PC-3 (cell line): ENCODE measurements around the gene PTPRN2. TPM values are rescaled to one million over a fixed set of nuclear protein-coding genes. Genes with fewer than 3 reads are reported as not detected.

ENCODE experiments used
- ATAC-seq: fragments of 200-7000 bp; cut with Tn5 transposase; 2 replicates; pipeline ENCODE4 v1.9.1; 2020; ENCODE audit warnings: mild to moderate bottlenecking, moderate library complexity
- BruUV-seq: library from RNA; stranded (reverse); fragments of 400-500 nt; replicated peaks from 2 replicates; lab custom pipeline; 2021; lab: Mats Ljungman, UMichigan
- CTCF ChIA-PET: fragments of 300-600 bp; sonication (Branson Sonifier 250); formaldehyde crosslinking; loops from one replicate; lab custom pipeline; 2022; ENCODE audit warnings: antibody characterized with exemption; lab: Charles Lee
- POLR2A ChIA-PET: fragments of 300-600 bp; sonication (Branson Sonifier 250); formaldehyde crosslinking; loops from one replicate; lab custom pipeline; 2022; ENCODE audit warnings: antibody characterized with exemption; ENCODE audit not compliant: unreplicated experiment; lab: Charles Lee
- DNase-seq: peaks from one replicate; pipeline ENCODE4 v3.0.0-alpha.2; 2015
- H2AFZ ChIP-seq: fragments of 300-600 bp; sonication (generic); 2 replicates; pipeline ENCODE4 v1.6.0; 2016; ENCODE audit warnings: antibody characterized with exemption, low read length
- H3F3A ChIP-seq: fragments of 300-600 bp; sonication (generic); one replicate; pipeline ENCODE4 v1.6.0; 2017; ENCODE audit warnings: antibody characterized with exemption, low read length, control low read depth, mild to moderate bottlenecking; ENCODE audit not compliant: unreplicated experiment
- H3K27ac ChIP-seq: fragments of 300-600 bp; sonication (generic); 2 replicates; pipeline ENCODE4 v1.5.1; 2016; ENCODE audit warnings: mild to moderate bottlenecking, low read length
- H3K27me3 ChIP-seq: fragments of 300-600 bp; sonication (generic); 2 replicates; pipeline ENCODE4 v1.6.1; 2016; ENCODE audit warnings: low read length, mixed read lengths
- H3K36me3 ChIP-seq: fragments of 300-600 bp; sonication (generic); 2 replicates; pipeline ENCODE4 v1.6.1; 2016; ENCODE audit warnings: low read depth, mixed run types, low read length, mixed read lengths
- H3K4me1 ChIP-seq: fragments of 300-600 bp; sonication (generic); 2 replicates; pipeline ENCODE4 v1.5.1; 2016; ENCODE audit warnings: low read length; ENCODE audit not compliant: insufficient read depth
- H3K4me2 ChIP-seq: fragments of 300-600 bp; sonication (generic); 2 replicates; pipeline ENCODE4 v1.6.0; 2016; ENCODE audit warnings: low read length
- H3K4me3 ChIP-seq: fragments of 300-600 bp; sonication (generic); 2 replicates; pipeline ENCODE4 v1.5.1; 2016; ENCODE audit warnings: mild to moderate bottlenecking, low read length, mixed read lengths
- H3K79me2 ChIP-seq: fragments of 300-600 bp; sonication (generic); 2 replicates; pipeline ENCODE4 v1.6.1; 2017; ENCODE audit warnings: low read length, mixed read lengths
- H3K9ac ChIP-seq: fragments of 300-600 bp; sonication (generic); 2 replicates; pipeline ENCODE4 v1.6.0; 2016; ENCODE audit warnings: mild to moderate bottlenecking, low read length
- H3K9me2 ChIP-seq: fragments of 300-600 bp; sonication (generic); replicated peaks from 2 replicates; pipeline ENCODE4 v1.6.1; 2016; ENCODE audit warnings: mixed run types, low read length, mixed read lengths
- H3K9me3 ChIP-seq: fragments of 300-600 bp; sonication (generic); 2 replicates; pipeline ENCODE4 v1.6.1; 2016; ENCODE audit warnings: low read length, mixed read lengths
- H4K20me1 ChIP-seq: fragments of 300-600 bp; sonication (generic); 2 replicates; pipeline ENCODE4 v1.6.1; 2016; ENCODE audit warnings: low read length, mixed read lengths
- EZH2 ChIP-seq: fragments of 300-600 bp; sonication (generic); IDR thresholded peaks from one replicate; pipeline ENCODE4 v1.6.1; 2017; ENCODE audit warnings: antibody characterized with exemption, mild to moderate bottlenecking, low read length; ENCODE audit not compliant: unreplicated experiment
- EZH2phosphoT487 ChIP-seq: fragments of 300-600 bp; sonication (generic); IDR thresholded peaks from 2 replicates; pipeline ENCODE4 v1.6.1; 2018; ENCODE audit warnings: mild to moderate bottlenecking, antibody characterized with exemption, low read length, borderline replicate concordance
- intact Hi-C: fragments of 100-400 bp; cut with micrococcal nuclease; formaldehyde crosslinking; loops from 2 replicates; pipeline ENCODE4 v1.9.0; 2023
- total RNA-seq: library from RNA; depleted of rRNA; stranded (reverse); fragments of >200 nt; gene quantifications from 2 replicates; pipeline ENCODE4 v1.2.3, GENCODE V29; 2014
- TF ChIP-seq, protein P1 (sequence below): fragments of 300-600 bp; sonication (generic); conservative IDR thresholded peaks from 2 replicates; pipeline ENCODE4 v1.5.1; 2017; ENCODE audit warnings: antibody characterized with exemption, low read depth, mild to moderate bottlenecking, low read length

PTPRN2 gene
- total RNA-seq, 1 experiment from 2014 or later = 3.2 TPM

DNA sequence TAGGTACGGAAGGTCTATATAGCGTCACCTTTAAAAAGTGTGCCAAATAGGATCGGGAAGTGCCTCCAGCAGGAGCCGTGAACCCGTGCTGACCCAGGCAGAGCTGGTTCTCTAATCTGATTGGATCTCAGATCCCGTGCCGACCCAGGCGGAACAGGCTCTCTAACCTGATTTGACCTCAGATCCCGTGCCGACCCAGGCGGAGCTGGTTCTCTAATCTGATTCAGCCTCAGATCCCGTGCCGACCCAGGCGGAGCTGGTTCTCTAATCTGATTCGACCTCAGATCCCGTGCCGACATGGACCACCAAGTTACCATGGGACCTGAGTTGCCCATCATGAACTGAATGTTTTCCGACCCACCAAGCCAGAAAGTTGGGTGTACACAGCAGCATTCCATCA, 463.9 kb downstream of the PTPRN2 start:
- POLR2A ChIA-PET = no interaction called here
- BruUV-seq = no TSS peak
- Histone ChIP-seq H3K27ac (no peak overlapping the region), H3K27me3 (no peaks in the 10 kb centered on the region), H3K79me2 (no peaks in the 10 kb centered on the region), H3K4me1 (no peaks in the 10 kb centered on the region), H3K9me3 (no peaks in the 10 kb centered on the region), H3K9me2 (no peaks in the 10 kb centered on the region), H3K4me2 (no peak overlapping the region), H3F3A (no peaks in the 10 kb centered on the region), H4K20me1 (no peaks in the 10 kb centered on the region), H3K36me3 (no peaks in the 10 kb centered on the region), H3K4me3 (no peak overlapping the region), H3K9ac (no peak overlapping the region), H2AFZ (no peak overlapping the region)
- ATAC-seq = no peak
- no peak for DNase-seq
- CTCF ChIA-PET = no interaction called here
- intact Hi-C loops = no loop called here
- no peak for TF ChIP-seq EZH2

DNA sequence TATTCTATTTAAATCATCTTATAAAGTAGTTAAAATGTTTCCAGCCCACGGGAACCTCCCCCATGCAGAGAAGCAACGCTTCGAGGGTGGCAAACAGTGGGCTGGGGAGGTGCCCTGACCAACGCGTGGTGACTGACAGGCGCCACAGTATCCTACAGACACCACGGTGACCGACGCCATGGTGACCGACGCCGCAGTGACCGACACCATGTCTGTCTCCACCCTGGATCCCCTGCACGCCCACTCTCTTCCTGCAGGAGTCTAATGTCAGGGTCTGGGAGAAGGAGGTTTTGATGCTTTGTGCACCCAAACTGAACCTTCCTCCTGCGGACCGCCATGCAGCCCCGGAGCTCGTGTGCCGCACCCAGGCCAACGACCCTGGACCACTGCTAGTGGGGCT, 464.4 kb downstream of the PTPRN2 start:
- intact Hi-C loops = no loop called here
- Histone ChIP-seq H3K9me3 (no peaks in the 10 kb centered on the region), H3K36me3 (no peaks in the 10 kb centered on the region), H3K9me2 (no peaks in the 10 kb centered on the region), H3K9ac (no peak overlapping the region), H3K4me1 (no peaks in the 10 kb centered on the region), H3K4me3 (no peak overlapping the region), H2AFZ (no peak overlapping the region), H3F3A (no peaks in the 10 kb centered on the region), H3K27me3 (no peaks in the 10 kb centered on the region), H4K20me1 (no peaks in the 10 kb centered on the region), H3K4me2 (no peak overlapping the region), H3K27ac (no peak overlapping the region), H3K79me2 (no peaks in the 10 kb centered on the region)
- TF ChIP-seq EZH2phosphoT487 (no peak), EZH2 (no peak)
- TF ChIP-seq, protein P1, sequence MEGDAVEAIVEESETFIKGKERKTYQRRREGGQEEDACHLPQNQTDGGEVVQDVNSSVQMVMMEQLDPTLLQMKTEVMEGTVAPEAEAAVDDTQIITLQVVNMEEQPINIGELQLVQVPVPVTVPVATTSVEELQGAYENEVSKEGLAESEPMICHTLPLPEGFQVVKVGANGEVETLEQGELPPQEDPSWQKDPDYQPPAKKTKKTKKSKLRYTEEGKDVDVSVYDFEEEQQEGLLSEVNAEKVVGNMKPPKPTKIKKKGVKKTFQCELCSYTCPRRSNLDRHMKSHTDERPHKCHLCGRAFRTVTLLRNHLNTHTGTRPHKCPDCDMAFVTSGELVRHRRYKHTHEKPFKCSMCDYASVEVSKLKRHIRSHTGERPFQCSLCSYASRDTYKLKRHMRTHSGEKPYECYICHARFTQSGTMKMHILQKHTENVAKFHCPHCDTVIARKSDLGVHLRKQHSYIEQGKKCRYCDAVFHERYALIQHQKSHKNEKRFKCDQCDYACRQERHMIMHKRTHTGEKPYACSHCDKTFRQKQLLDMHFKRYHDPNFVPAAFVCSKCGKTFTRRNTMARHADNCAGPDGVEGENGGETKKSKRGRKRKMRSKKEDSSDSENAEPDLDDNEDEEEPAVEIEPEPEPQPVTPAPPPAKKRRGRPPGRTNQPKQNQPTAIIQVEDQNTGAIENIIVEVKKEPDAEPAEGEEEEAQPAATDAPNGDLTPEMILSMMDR = no peak
- no peak for ATAC-seq
- DNase-seq = no peak
- CTCF ChIA-PET = no interaction called here
- BruUV-seq = no TSS peak
- POLR2A ChIA-PET = no interaction called here

DNA sequence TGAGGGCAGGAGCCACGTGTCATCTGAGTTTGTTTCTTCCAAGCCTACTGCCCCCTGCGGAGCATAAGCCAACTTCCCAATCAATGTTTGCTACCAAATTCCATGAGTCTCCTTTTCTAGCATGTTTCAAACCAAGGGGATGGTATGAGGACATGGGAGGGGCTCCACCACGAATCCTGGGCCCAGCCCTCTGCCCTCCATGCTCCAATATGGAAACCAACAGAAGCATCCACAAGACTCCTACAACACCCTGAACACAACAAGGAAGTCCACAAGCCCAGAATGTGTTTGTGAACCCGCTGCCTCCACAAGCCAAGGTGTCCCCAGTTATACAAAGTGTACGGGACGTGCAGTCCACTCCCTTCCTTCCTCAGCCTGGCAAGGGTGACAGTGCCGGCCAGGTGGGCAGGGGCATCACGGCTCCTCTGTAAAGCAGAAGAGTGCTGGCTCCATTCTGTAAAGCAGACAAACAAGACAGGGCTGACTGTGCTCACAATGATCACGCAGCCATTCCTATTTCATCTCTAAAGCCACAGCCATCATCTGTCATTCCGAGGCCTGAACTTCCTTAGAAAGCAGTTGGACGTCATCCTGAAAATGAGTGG, 466.1 kb downstream of the PTPRN2 start:
- CTCF ChIA-PET = no interaction called here
- ATAC-seq = no peak
- H3F3A ChIP-seq = no peaks in the 10 kb centered on the region

More for the DNA sequence above, 466.1 kb downstream of the PTPRN2 start:
- POLR2A ChIA-PET = no interaction called here
- H3K4me1 ChIP-seq = no peaks in the 10 kb centered on the region
- no peak overlapping the region for H3K4me2 ChIP-seq
- H3K79me2 ChIP-seq = no peaks in the 10 kb centered on the region
- no peak for TF ChIP-seq EZH2phosphoT487
- no peak for TF ChIP-seq EZH2
- TF ChIP-seq, protein P1 = no peak
- intact Hi-C loops = no loop called here
- no peaks in the 10 kb centered on the region for H3K27me3 ChIP-seq
- peaks cover 11% of the 10 kb centered on the region; the same call in 1 of the 2 replicates for H3K9me3 ChIP-seq
- H3K4me3 ChIP-seq = no peak overlapping the region
- no peak for DNase-seq
- BruUV-seq = no TSS peak
- no peak overlapping the region for H3K27ac ChIP-seq
- H3K9me2 ChIP-seq = no peaks in the 10 kb centered on the region
- H3K9ac ChIP-seq = no peak overlapping the region
- no peaks in the 10 kb centered on the region; the same call in 1 of the 2 replicates for H3K36me3 ChIP-seq
- no peak overlapping the region for H2AFZ ChIP-seq
- H4K20me1 ChIP-seq = no peaks in the 10 kb centered on the region
